ENCODE data around the gene ZCCHC7. TPM values are rescaled to one million over a fixed set of nuclear protein-coding genes. Genes with fewer than 3 reads are reported as not detected.

The ZCCHC7 gene
- total RNA-seq, 2 donors from 2014 or later, result 19.8 to 27.3 TPM

- Mint-ChIP-seq H3K9me3 (no peaks in the 10 kb centered on the region), H3K36me3 (ENCODE audit: low read depth) (no peaks in the 10 kb centered on the region)
Measured at GRCh38 chr9:37370282-37370681, 249.9 kb downstream of the ZCCHC7 start.

GRCh38 chr9:37370968-37371563 is 250.7 kb downstream of the ZCCHC7 start:
- Mint-ChIP-seq H3K36me3 (ENCODE audit: low read depth) (no peaks in the 10 kb centered on the region), H3K9me3 (no peaks in the 10 kb centered on the region), H3K4me1 (peaks cover 16% of the 10 kb centered on the region), H3K27ac (peak overlapping the region; percentile 12), H3K4me3 (peak overlapping the region; percentile 36), H3K27me3 (peaks cover 16% of the 10 kb centered on the region)
- peak; percentile 65 for ATAC-seq (replicated peaks)

More at GRCh38 chr9:37370282-37370681, 249.9 kb downstream of the ZCCHC7 start:
- Mint-ChIP-seq H3K27me3 (peaks cover 14% of the 10 kb centered on the region), H3K27ac (peak overlapping the region; percentile 12), H3K4me1 (peaks cover 16% of the 10 kb centered on the region), H3K4me3 (no peak overlapping the region)
- no peak for ATAC-seq (replicated peaks)

GRCh38 chr9:37371565-37372464 is 251.4 kb downstream of the ZCCHC7 start:
- no peaks in the 10 kb centered on the region for H3K36me3 Mint-ChIP-seq (ENCODE audit: low read depth)
- peaks cover 21% of the 10 kb centered on the region for H3K27me3 Mint-ChIP-seq
- peaks cover 16% of the 10 kb centered on the region for H3K4me1 Mint-ChIP-seq
- H3K27ac Mint-ChIP-seq, result peak overlapping the region; percentile 12
- no peaks in the 10 kb centered on the region for H3K9me3 Mint-ChIP-seq
- peak; percentile 70 for ATAC-seq (replicated peaks)
- peak overlapping the region; percentile 36 for H3K4me3 Mint-ChIP-seq

- no peak overlapping the region for H3K4me3 Mint-ChIP-seq
- no peak for ATAC-seq (replicated peaks)
- peaks cover 28% of the 10 kb centered on the region for H3K27me3 Mint-ChIP-seq
Measured at GRCh38 chr9:37372839-37373238, 252.5 kb downstream of the ZCCHC7 start.

GRCh38 chr9:37373621-37374020 is 253.2 kb downstream of the ZCCHC7 start:
- Mint-ChIP-seq H3K36me3 (ENCODE audit: low read depth) (no peaks in the 10 kb centered on the region), H3K27me3 (peaks cover 30% of the 10 kb centered on the region), H3K27ac (no peak overlapping the region), H3K9me3 (no peaks in the 10 kb centered on the region), H3K4me3 (no peak overlapping the region), H3K4me1 (peaks cover 16% of the 10 kb centered on the region)
- ATAC-seq (replicated peaks), result no peak

More at GRCh38 chr9:37372839-37373238, 252.5 kb downstream of the ZCCHC7 start:
- peak overlapping the region; percentile 11 for H3K27ac Mint-ChIP-seq
- no peaks in the 10 kb centered on the region for H3K36me3 Mint-ChIP-seq (ENCODE audit: low read depth)
- H3K4me1 Mint-ChIP-seq, result peaks cover 16% of the 10 kb centered on the region
- no peaks in the 10 kb centered on the region for H3K9me3 Mint-ChIP-seq

- Mint-ChIP-seq H3K4me3 (no peak overlapping the region), H3K36me3 (ENCODE audit: low read depth) (no peaks in the 10 kb centered on the region), H3K27ac (no peak overlapping the region), H3K4me1 (peaks cover 16% of the 10 kb centered on the region), H3K9me3 (no peaks in the 10 kb centered on the region), H3K27me3 (peaks cover 30% of the 10 kb centered on the region)
- ATAC-seq (replicated peaks), result no peak
Measured at GRCh38 chr9:37374892-37375291, 254.5 kb downstream of the ZCCHC7 start.

- peak; percentile 72 for ATAC-seq (replicated peaks)
- Mint-ChIP-seq H3K4me3 (no peak overlapping the region), H3K4me1 (no peaks in the 10 kb centered on the region), H3K27ac (peak overlapping the region; percentile 6), H3K9me3 (no peaks in the 10 kb centered on the region), H3K36me3 (ENCODE audit: low read depth) (no peaks in the 10 kb centered on the region), H3K27me3 (peaks cover 29% of the 10 kb centered on the region)
Measured at GRCh38 chr9:37377688-37378612, 257.6 kb downstream of the ZCCHC7 start.

- peaks cover 29% of the 10 kb centered on the region for H3K27me3 Mint-ChIP-seq
- no peaks in the 10 kb centered on the region for H3K9me3 Mint-ChIP-seq
- no peaks in the 10 kb centered on the region for H3K36me3 Mint-ChIP-seq (ENCODE audit: low read depth)
- ATAC-seq (replicated peaks), result no peak
- no peaks in the 10 kb centered on the region for H3K4me1 Mint-ChIP-seq
- H3K4me3 Mint-ChIP-seq, result no peak overlapping the region
- peak overlapping the region; percentile 6 for H3K27ac Mint-ChIP-seq
Measured at GRCh38 chr9:37378613-37379004, 258.2 kb downstream of the ZCCHC7 start.

GRCh38 chr9:37379835-37380234 is 259.5 kb downstream of the ZCCHC7 start:
- Mint-ChIP-seq H3K27me3 (peaks cover 23% of the 10 kb centered on the region), H3K4me1 (no peaks in the 10 kb centered on the region), H3K4me3 (no peak overlapping the region), H3K9me3 (no peaks in the 10 kb centered on the region), H3K36me3 (ENCODE audit: low read depth) (no peaks in the 10 kb centered on the region), H3K27ac (no peak overlapping the region)
- no peak for ATAC-seq (replicated peaks)

GRCh38 chr9:37380570-37380969 is 260.2 kb downstream of the ZCCHC7 start:
- H3K27me3 Mint-ChIP-seq, result peaks cover 18% of the 10 kb centered on the region
- H3K4me1 Mint-ChIP-seq, result no peaks in the 10 kb centered on the region
- H3K36me3 Mint-ChIP-seq (ENCODE audit: low read depth), result no peaks in the 10 kb centered on the region
- H3K9me3 Mint-ChIP-seq, result no peaks in the 10 kb centered on the region
- no peak overlapping the region for H3K4me3 Mint-ChIP-seq
- no peak for ATAC-seq (replicated peaks)
- no peak overlapping the region for H3K27ac Mint-ChIP-seq

GRCh38 chr9:37381094-37381741 is 260.8 kb downstream of the ZCCHC7 start:
- Mint-ChIP-seq H3K4me3 (no peak overlapping the region), H3K36me3 (ENCODE audit: low read depth) (no peaks in the 10 kb centered on the region), H3K27ac (no peak overlapping the region), H3K4me1 (no peaks in the 10 kb centered on the region), H3K27me3 (peaks cover 16% of the 10 kb centered on the region), H3K9me3 (no peaks in the 10 kb centered on the region)
- ATAC-seq (replicated peaks), result no peak

GRCh38 chr9:37382161-37382981 is 262.0 kb downstream of the ZCCHC7 start:
- Mint-ChIP-seq H3K27ac (no peak overlapping the region), H3K27me3 (peaks cover 7% of the 10 kb centered on the region), H3K36me3 (ENCODE audit: low read depth) (no peaks in the 10 kb centered on the region), H3K4me1 (no peaks in the 10 kb centered on the region), H3K4me3 (no peak overlapping the region), H3K9me3 (no peaks in the 10 kb centered on the region)
- no peak for ATAC-seq (replicated peaks)

- Mint-ChIP-seq H3K4me3 (no peak overlapping the region), H3K36me3 (ENCODE audit: low read depth) (no peaks in the 10 kb centered on the region), H3K27me3 (peaks cover 4% of the 10 kb centered on the region), H3K4me1 (no peaks in the 10 kb centered on the region), H3K27ac (no peak overlapping the region), H3K9me3 (no peaks in the 10 kb centered on the region)
- no peak for ATAC-seq (replicated peaks)
Measured at GRCh38 chr9:37382982-37383357, 262.6 kb downstream of the ZCCHC7 start.
